HG03095 (cell line): Measurements from ENCODE around the gene LBHD2.
"Not testable (repeated sequence)": the region's sequence is repeated elsewhere in the genome, so short reads cannot be mapped to it uniquely, and the experiment has no call there.

Experiments used
- ATAC-seq: cut with Tn5 transposase; IDR thresholded peaks from one replicate; pipeline ENCODE4 v1.9.1; 2021; ENCODE audit warnings: moderate library complexity; ENCODE audit not compliant: unreplicated experiment

Gene LBHD2

DNA sequence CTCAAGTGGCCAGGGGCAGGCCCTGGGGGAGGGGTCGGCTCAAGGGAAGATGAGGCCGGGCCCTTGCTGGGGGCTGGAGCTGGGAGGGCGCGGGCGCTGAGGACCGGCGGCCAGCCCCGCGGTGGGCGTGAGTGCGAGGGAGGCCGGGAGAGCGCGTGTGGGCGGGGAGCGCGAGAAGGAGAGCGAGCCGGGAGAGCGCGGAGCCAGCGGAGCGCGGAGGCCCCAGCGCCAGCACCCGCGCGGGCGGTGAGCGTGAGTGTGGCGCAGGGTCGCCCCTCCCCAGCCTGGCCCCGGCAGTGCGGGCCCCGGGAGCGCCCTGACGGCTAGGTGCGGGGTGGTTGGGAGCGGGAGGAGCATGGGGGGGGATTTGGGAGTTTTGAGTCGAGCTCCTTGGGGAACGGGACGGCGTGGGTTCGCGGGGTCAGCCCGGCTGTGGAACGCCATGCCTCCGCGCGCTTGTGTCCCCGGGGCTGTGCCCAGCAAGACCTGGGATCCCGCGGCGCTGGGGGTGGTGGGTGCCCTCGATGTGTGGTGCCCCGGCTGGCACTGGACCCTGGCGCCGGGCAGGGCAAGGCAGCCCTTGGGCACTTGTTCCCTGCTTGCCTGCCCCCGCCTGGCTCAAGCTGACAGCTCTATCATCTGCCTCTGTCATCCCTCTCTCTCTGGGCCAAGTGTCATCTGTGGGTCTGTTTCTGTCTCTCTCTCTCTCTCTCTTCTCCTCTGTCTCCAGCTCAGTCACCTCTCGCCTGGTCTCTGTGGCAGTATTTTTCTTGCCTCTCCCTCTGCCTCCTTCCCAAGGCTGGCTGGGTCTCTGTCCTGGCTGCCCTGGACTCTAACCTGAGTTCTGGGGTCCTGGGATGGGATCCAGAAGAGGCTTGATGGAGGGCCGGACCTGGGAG lies at the start of gene LBHD2:
Gene LBHD2 (plus strand): TSS at position 190 of the 899 bp plus-strand sequence. CDS start 1,803 bp downstream, outside the sequence.
- no peak for ATAC-seq

DNA sequence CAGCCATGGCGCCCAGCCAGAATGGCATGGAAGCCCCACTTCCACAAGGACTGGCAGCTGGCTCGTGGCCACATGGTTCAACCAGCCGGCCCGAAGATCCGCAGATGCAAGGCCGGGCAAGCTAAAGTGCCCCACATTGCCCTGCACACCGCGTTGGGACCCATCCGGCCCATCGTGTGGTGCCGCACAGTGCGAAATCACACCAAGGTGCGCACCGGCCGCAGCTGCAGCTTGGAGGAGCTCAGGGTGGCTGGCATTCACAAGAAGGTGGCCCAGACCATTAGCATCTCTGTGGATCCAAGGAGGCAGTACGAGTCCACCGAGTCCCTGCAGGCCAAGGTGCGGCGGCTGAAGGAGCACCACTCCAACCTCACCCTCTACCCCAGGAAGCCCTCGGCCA lies 42.5 kb upstream of the LBHD2 start:
- no peak for ATAC-seq

- ATAC-seq = no peak
Measured at GRCh38 chr14:103043257-103044015, 40.6 kb upstream of the LBHD2 start.

GRCh38 chr14:103045371-103045869 lies 38.6 kb upstream of the LBHD2 start:
- no peak for ATAC-seq

- ATAC-seq = not testable (repeated sequence)
Measured at GRCh38 chr14:103047453-103047852, 36.6 kb upstream of the LBHD2 start.

- no peak for ATAC-seq
Measured at GRCh38 chr14:103050935-103051334, 33.1 kb upstream of the LBHD2 start.

- no peak for ATAC-seq
Measured at GRCh38 chr14:103052407-103052806, 31.6 kb upstream of the LBHD2 start.

- ATAC-seq = no peak
Measured at GRCh38 chr14:103055695-103056094, 28.3 kb upstream of the LBHD2 start.

DNA sequence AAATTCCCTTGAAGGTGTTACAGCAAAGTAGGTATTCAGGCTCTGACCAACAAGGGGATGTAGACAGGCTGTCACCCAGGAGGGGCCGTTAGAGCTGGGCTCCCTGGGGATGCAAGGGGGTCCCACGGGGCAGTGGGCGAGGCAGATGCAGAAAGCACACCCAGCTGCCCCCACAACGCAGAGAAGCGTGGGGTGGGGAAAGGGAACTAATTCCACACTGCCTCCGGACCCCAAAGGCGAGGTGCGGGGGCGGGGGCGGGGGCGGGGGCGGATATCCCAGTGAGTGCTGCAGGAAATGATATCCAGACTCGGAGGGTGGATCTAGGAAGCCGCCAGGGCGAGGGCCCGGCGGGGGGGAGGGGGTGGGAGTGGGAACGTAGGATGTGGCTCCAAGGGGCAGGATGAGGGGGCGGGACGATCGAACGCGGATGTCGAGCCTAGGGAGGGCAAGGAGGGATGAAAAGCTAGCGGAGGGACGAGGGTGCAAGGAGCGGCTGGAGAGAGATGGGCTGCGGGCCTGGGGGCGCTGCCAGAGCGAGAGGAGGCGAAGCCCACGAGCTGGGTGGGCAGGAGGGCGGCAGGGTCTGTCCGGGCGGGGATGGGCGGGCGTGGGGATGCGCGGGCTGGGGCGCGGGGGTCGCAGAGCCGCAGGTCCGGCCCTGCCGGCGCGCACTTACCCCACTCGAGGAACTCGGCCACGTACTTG lies 27.5 kb upstream of the LBHD2 start:
- no peak for ATAC-seq

GRCh38 chr14:103057028-103057371 lies 27.0 kb upstream of the LBHD2 start:
- ATAC-seq = no peak

DNA sequence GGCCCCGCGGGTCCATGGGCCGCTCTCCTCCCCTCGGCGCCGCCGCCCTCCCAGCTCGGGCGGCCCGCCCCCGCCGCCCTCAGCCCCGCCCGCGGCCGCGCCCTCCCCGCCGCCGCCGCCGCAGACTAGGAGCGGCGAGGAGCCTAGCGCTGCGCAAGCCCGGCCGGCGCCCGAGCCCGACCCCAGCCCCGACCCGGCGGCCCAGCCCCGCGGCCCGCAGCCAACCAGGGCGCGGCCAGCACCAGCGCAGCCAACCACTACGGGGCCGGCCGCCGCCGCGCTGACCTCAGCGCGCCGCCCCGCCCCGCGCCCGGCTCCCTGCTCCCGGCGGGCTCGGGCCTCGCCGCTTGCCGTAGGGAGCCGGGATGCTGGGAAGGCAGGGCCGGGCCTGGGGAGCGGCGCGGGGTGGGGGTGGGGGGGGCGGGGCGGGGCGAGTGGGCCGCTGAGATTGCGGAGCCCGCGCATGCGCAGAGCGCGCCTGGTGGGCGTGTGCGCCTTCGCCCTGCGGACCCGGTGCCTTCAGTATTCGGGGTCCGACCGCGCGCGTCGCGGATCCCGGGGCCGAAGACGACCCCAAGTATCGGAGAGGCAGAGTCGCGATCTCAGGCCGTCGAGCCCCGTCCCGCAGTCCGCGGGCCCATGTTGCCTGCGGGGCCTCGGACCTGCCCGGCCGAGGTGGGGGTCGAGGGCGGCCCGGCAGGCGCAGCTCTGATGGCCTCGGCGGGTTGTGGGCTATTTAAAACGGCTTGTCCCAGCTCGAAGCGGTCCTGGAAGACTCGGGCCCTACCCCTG lies 26.4 kb upstream of the LBHD2 start, which contains the start of gene CDC42BPB:
Gene CDC42BPB (minus strand): TSS at position 178 of the 792 bp plus-strand sequence. CDS start 376 bp downstream, outside the sequence.
- ATAC-seq = peak; percentile 71

DNA sequence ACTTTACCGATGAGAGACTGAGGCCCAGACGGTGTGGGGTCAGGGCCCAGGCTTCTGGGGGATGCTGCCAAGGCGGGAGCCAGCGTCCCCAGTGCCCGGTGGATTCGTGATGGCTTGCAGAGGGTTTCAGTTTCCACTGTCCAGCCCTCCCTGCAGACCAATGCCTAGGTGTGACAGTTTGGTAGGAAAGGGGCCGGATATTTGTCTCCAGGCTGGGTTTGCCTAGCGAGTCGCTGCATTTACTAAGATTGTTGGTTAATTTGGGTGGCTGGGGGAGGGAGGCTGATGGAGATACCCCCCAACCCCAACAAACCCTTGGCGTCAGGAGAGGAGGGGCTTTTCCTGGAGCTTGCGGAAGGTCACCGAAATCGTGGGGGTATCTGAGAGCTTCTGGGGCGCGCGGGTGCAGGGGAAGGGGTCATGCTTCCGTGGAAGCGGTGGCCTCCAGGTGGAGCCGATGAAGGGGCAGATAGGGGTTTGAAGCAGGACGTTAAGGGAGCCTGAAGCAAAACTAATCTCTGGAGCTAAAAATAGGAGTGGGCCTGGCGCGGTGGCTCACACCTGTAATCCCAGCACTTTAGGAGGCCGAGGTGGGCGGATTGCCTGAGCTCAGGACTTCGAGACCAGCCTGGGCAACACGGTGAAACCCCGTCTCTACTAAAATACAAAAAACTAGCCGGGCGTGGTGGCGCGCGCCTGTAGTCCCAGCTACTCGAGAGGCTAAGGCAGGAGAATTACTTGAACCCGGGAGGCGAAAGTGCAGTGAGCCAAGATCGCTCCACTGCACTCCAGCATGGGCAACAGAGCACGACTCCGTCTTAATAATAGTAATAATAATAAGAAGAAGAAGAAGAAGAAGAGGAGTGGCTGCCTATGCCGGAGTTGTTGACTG lies 25.6 kb upstream of the LBHD2 start:
- no peak for ATAC-seq

DNA sequence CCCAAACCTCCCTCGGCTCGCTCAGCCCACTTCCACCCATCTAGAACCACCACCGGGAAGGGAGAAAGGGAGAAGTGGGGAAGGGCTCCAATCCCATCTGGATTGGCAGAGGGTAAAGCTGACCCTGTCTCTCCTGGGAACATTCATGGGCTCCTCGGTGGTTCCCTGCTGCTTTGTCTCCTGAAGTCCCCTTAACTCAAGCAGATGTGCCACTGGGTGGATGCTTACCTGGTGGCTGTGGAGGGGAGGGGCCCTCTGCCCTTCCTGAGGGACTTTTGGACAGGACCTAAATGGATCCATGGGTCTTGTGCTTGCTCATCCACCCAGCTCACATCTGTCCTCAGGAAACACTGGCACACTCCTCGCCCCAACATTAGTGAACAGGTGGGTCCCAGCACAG lies 24.5 kb upstream of the LBHD2 start:
- no peak for ATAC-seq

GRCh38 chr14:103061482-103061976 lies 22.5 kb upstream of the LBHD2 start:
- no peak for ATAC-seq

DNA sequence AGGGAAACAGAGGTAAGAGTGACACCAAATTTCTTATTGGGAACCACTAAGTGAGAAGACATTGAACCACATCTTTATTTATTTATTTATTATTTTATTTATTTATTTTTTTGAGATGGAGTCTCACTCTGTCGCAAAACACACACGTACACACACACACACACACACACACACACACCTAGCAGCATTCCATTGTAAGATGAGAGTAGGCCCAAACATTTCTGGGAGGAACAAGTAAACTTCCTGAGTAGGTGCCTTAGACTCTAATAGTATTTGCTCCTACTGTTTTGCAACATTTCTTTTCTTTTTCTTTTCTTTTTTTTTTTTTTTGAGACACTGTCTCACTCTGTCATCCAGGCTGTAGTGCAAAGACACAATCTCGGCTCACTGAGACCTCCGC lies 19.6 kb upstream of the LBHD2 start:
- no peak for ATAC-seq

GRCh38 chr14:103064978-103065377 lies 19.0 kb upstream of the LBHD2 start:
- ATAC-seq = no peak

GRCh38 chr14:103065861-103066260 lies 18.1 kb upstream of the LBHD2 start:
- no peak for ATAC-seq

GRCh38 chr14:103066399-103066798 lies 17.6 kb upstream of the LBHD2 start:
- ATAC-seq = no peak
